Psoas muscle (tissue), 8 donors: ENCODE results near the gene CRISPLD2. TPM values are rescaled to one million over a fixed set of nuclear protein-coding genes. Genes with fewer than 3 reads are reported as not detected.

Experiments used
- ATAC-seq, 4 donors: fragments of 200-7000 bp; cut with Tn5 transposase; one replicate each; pipeline ENCODE4 v1.9.1; 2020; ENCODE audit warnings: moderate library complexity in 3 of 4, mild to moderate bottlenecking in 2 of 4
- DNase-seq, 2 donors: peaks; one replicate each; pipeline ENCODE4 v3.0.0-alpha.2; 2020
- H3K27ac ChIP-seq: fragments of 200-600 bp; one replicate; pipeline ENCODE4 v1.8.0; 2022
- H3K27me3 ChIP-seq, 3 donors: fragments of 200-600 bp in 1 of 3; one replicate each; pipeline versions ENCODE4 v1.6.1 to v1.8.0; 2013 to 2022; ENCODE audit warnings: low read length in 2 of 3, mild to moderate bottlenecking in 2 of 3, moderate library complexity in 1 of 3; ENCODE audit not compliant: insufficient read depth in 3 of 3
- H3K36me3 ChIP-seq, 2 donors: fragments of 200-600 bp in 1 of 2; one replicate each; pipeline versions ENCODE4 v1.6.1 to v1.8.0; 2013 to 2022; ENCODE audit warnings: low read depth in 1 of 2, mild to moderate bottlenecking in 1 of 2, moderate library complexity in 1 of 2; ENCODE audit not compliant: insufficient read depth in 1 of 2
- H3K4me1 ChIP-seq: fragments of 200-600 bp; one replicate; pipeline ENCODE4 v1.8.0; 2022
- H3K4me3 ChIP-seq: fragments of 200-600 bp; one replicate; pipeline ENCODE4 v1.8.0; 2022; ENCODE audit warnings: mild to moderate bottlenecking
- H3K9me3 ChIP-seq: fragments of 200-600 bp; one replicate; pipeline ENCODE4 v1.8.0; 2022
- CTCF ChIP-seq: fragments of 200-600 bp; IDR thresholded peaks from one replicate; pipeline ENCODE4 v1.8.0; 2022; ENCODE audit warnings: antibody characterized with exemption
- WGBS, 3 donors: extraction: QIAGEN DNeasy Blood & Tissue Kit; methylation state at CpG; one replicate each; pipeline versions ENCODE4 v1.1.6 to v1.1.7; 2013; 5-methylcytosine and 5-hydroxymethylcytosine counted together
- intact Hi-C, 2 donors: fragments of 100-400 bp; cut with DNase I; formaldehyde crosslinking; loops; one replicate each; pipeline versions ENCODE4 v1.11.0 to v1.14.2; 2022
- polyA plus RNA-seq, 3 donors: library from polyadenylated mRNA; stranded (reverse); fragments of 200-250 nt; gene quantifications; one replicate each; pipeline ENCODE4 v1.2.3, GENCODE V29; 2013
- total RNA-seq, 4 donors: library from RNA; stranded (reverse); fragmentation: NEBNext Ultra II Directional in 2 of 4; extraction: Animal tissue kit (Norgen Biotek cat#: 25700) in 2 of 4; gene quantifications; one replicate each; pipeline versions ENCODE4 v1.2.1 to v1.2.4, GENCODE V29; 2021 to 2023
- donor health status: healthy with polysubstance abuse.
- donor health status: DM: no; HTN: no; CAD: no; lungs with moderate emphysema.
- donor health status: Bipolar disorder and iron deficiency.
- donor health status: healthy.
- donor health status: DM: yes; HTN: yes; CAD: no.
- donor health status: DM: no; HTN: no; CAD: no.
- donor health status: DM: no; HTN: no; CAD: no.
- donor health status: DM: yes; HTN: yes; CAD: no.

CRISPLD2 gene
- total and polyA plus RNA-seq, 7 donors = 7.1 to 28.6 (median 11.5) TPM

- Histone ChIP-seq H3K36me3 (no peaks in the 10 kb centered on the region), H3K27me3 (peaks cover 0 to 14% (median 0%) of the 10 kb centered on the region in 3 donors), H3K27ac (no peak overlapping the region), H3K9me3 (no peaks in the 10 kb centered on the region), H3K4me1 (peaks cover 14% of the 10 kb centered on the region), H3K4me3 (no peak overlapping the region)
- DNase-seq = peak in 1 of 2 donors; percentile 45
- intact Hi-C loops = no loop called here
- ATAC-seq = no peak
- no peak for TF ChIP-seq CTCF
- WGBS, 3 donors = 55 to 72% (median 56%) methylated on average over 16 to 19 of the region's 19 CpGs
These were observed 18.7 kb downstream of the CRISPLD2 start for GRCh38 chr16:84838383-84838948.

GRCh38 chr16:84839054-84839453 is 19.3 kb downstream of the CRISPLD2 start:
- no peaks in the 10 kb centered on the region for H3K36me3 ChIP-seq
- no peak overlapping the region for H3K4me3 ChIP-seq
- H3K4me1 ChIP-seq = peaks cover 16% of the 10 kb centered on the region
- DNase-seq (peak in 1 of 2 donors; percentile 41), ATAC-seq (peak in 3 of 4 donors; percentile 24 to 36 (median 27))
- WGBS, 3 donors = 53 to 65% (median 56%) methylated on average over 7 of the region's 7 CpGs
- peaks cover 0 to 14% (median 0%) of the 10 kb centered on the region in 3 donors for H3K27me3 ChIP-seq
- H3K9me3 ChIP-seq = no peaks in the 10 kb centered on the region
- H3K27ac ChIP-seq = no peak overlapping the region
- no peak for TF ChIP-seq CTCF
- intact Hi-C loops = no loop called here

- DNase-seq (peak in 1 of 2 donors; percentile 40), ATAC-seq (no peak)
- intact Hi-C loops = loop anchor here in 1 of 2 donors (5.0 kb wide), 1 partner anchor 33 kb away; no protein-coding TSS in a partner anchor
- no peak overlapping the region for H3K4me3 ChIP-seq
- peaks cover 0 to 14% (median 0%) of the 10 kb centered on the region in 3 donors for H3K27me3 ChIP-seq
- H3K4me1 ChIP-seq = peaks cover 13% of the 10 kb centered on the region
- no peaks in the 10 kb centered on the region for H3K36me3 ChIP-seq
- H3K9me3 ChIP-seq = no peaks in the 10 kb centered on the region
- 76% methylated on average over 7 of the region's 7 CpGs for WGBS, 3 donors
- no peak overlapping the region for H3K27ac ChIP-seq
- TF ChIP-seq CTCF = no peak
These were observed 20.2 kb downstream of the CRISPLD2 start for GRCh38 chr16:84839956-84840355.

GRCh38 chr16:84840687-84841627 is 21.2 kb downstream of the CRISPLD2 start:
- Histone ChIP-seq H3K27me3 (peaks cover 0 to 14% (median 0%) of the 10 kb centered on the region in 3 donors), H3K9me3 (no peaks in the 10 kb centered on the region), H3K27ac (no peak overlapping the region), H3K4me3 (no peak overlapping the region), H3K4me1 (peaks cover 4% of the 10 kb centered on the region), H3K36me3 (no peaks in the 10 kb centered on the region)
- peak in 1 of 2 donors; percentile 23 for DNase-seq
- intact Hi-C loops = loop anchor here in 1 of 2 donors (5.0 kb wide), 1 partner anchor 34 kb away; no protein-coding TSS in a partner anchor
- no peak for TF ChIP-seq CTCF
- ATAC-seq = no peak
- 87 to 89% (median 88%) methylated on average over 22 of the region's 22 CpGs for WGBS, 3 donors
